CD8-positive, alpha-beta memory T cell (primary cell): ENCODE measurements around the gene CCDC91. TPM values are rescaled to one million over a fixed set of nuclear protein-coding genes. Genes with fewer than 3 reads are reported as not detected.

Source experiments
- CTCF ChIA-PET: fragments of 350-600 bp; sonication (Branson Sonifier 250); formaldehyde crosslinking; loops from one replicate; lab custom pipeline; 2021; ENCODE audit warnings: antibody characterized with exemption; lab: Charles Lee
- POLR2A ChIA-PET: fragments of 350-600 bp; sonication (Branson Sonifier 250); formaldehyde crosslinking; loops from one replicate; lab custom pipeline; 2021; ENCODE audit warnings: antibody characterized with exemption; lab: Charles Lee
- DNase-seq, 5 donors: peaks; one replicate each; pipeline versions ENCODE4 v3.0.0 to v3.0.0-alpha.2; 2020 to 2022; ENCODE audit warnings: mixed read lengths in 1 of 5
- H3K27ac ChIP-seq: one replicate; pipeline ENCODE4 v1.7.0; 2013; ENCODE audit warnings: low read depth, mild to moderate bottlenecking, low read length, moderate library complexity
- H3K27me3 ChIP-seq: 2 replicates; pipeline ENCODE4 v1.7.0; 2013; ENCODE audit warnings: low read length, mild to moderate bottlenecking; ENCODE audit not compliant: insufficient read depth, poor library complexity, severe bottlenecking
- H3K36me3 ChIP-seq: 2 replicates; pipeline ENCODE4 v1.7.0; 2013; ENCODE audit warnings: mild to moderate bottlenecking, low read length, moderate library complexity; ENCODE audit not compliant: insufficient read depth
- H3K4me1 ChIP-seq: 2 replicates; pipeline ENCODE4 v1.7.0; 2013; ENCODE audit warnings: mild to moderate bottlenecking, low read length, moderate library complexity; ENCODE audit not compliant: insufficient read depth
- H3K4me3 ChIP-seq: 2 replicates; pipeline ENCODE4 v1.7.0; 2013; ENCODE audit warnings: mild to moderate bottlenecking, low read length
- H3K9me3 ChIP-seq: 2 replicates; pipeline ENCODE4 v1.7.0; 2013; ENCODE audit warnings: mild to moderate bottlenecking, low read length
- H3K27ac Mint-ChIP-seq, 8 donors: one replicate each; pipeline ENCODE4 v1.8.0; 2020 to 2021; ENCODE audit warnings: mixed read lengths in 8 of 8, mild to moderate bottlenecking in 6 of 8, inconsistent platforms in 3 of 8, moderate library complexity in 3 of 8
- H3K27me3 Mint-ChIP-seq, 2 donors: one replicate each; pipeline ENCODE4 v1.8.0; 2020 to 2021; ENCODE audit warnings: mixed read lengths in 2 of 2, mild to moderate bottlenecking in 1 of 2, moderate library complexity in 1 of 2
- H3K36me3 Mint-ChIP-seq, 3 donors: one replicate each; pipeline ENCODE4 v1.8.0; 2020 to 2021; ENCODE audit warnings: mixed read lengths in 3 of 3, inconsistent platforms in 1 of 3, mild to moderate bottlenecking in 1 of 3
- H3K4me1 Mint-ChIP-seq, 3 donors: one replicate each; pipeline ENCODE4 v1.8.0; 2020 to 2021; ENCODE audit warnings: mixed read lengths in 3 of 3, inconsistent platforms in 1 of 3, mild to moderate bottlenecking in 1 of 3
- H3K4me3 Mint-ChIP-seq, 7 donors: one replicate each; pipeline ENCODE4 v1.8.0; 2020 to 2021; ENCODE audit warnings: mixed read lengths in 7 of 7, mild to moderate bottlenecking in 6 of 7, moderate library complexity in 4 of 7, inconsistent platforms in 2 of 7
- H3K9me3 Mint-ChIP-seq, 5 donors: one replicate each; pipeline ENCODE4 v1.8.0; 2020 to 2022; ENCODE audit warnings: mixed read lengths in 5 of 5, mild to moderate bottlenecking in 3 of 5, moderate library complexity in 2 of 5, inconsistent platforms in 1 of 5
- polyA plus RNA-seq: library from polyadenylated mRNA; unstranded; fragments of 300-500 nt; fragmentation: Illumina TruSeq; gene quantifications from one replicate; pipeline ENCODE4 v1.2.3, GENCODE V29; 2021
- total RNA-seq, 2 experiments: library from RNA; stranded (reverse); gene quantifications; one replicate each; pipeline ENCODE4 v1.2.3, GENCODE V29; 2021

Gene CCDC91
- total and polyA plus RNA-seq, 3 experiments from 2014 or later, result 20.3 to 64.1 (median 23.2) TPM

DNA sequence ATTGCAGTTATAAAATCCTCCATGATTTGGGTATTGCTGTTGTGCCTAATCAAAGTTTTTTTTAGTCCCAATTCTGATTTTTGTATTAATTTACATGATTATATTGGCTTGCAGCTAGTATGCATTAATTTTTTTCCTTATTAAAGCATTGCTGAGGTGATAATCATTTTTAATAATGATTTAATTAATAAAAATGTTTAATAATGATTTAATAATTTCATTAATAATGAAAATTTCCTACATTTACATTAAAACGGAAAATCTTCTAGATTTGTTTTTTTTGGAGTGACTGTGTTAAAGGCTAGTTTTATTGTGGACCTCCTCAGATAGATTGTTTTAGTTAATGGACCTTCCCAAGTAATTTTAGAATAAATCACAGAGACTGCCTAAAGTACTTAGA, 79.6 kb downstream of the CCDC91 start:
- no peak overlapping the region for H3K4me3 Mint-ChIP-seq
- ChIA-PET CTCF (no interaction called here), POLR2A (no interaction called here)
- H3K4me1 ChIP-seq, result no peaks in the 10 kb centered on the region
- H3K27ac ChIP-seq, result no peak overlapping the region
- no peaks in the 10 kb centered on the region for H3K9me3 ChIP-seq
- H3K4me3 ChIP-seq, result no peak overlapping the region
- H3K27me3 ChIP-seq, result no peaks in the 10 kb centered on the region
- H3K9me3 Mint-ChIP-seq, result peaks cover 10 to 23% (median 18%) of the 10 kb centered on the region in 5 donors
- H3K36me3 ChIP-seq, result peaks cover 17% of the 10 kb centered on the region
- no peak for DNase-seq
- H3K27ac Mint-ChIP-seq, result no peak overlapping the region
- peaks cover 20 to 53% (median 48%) of the 10 kb centered on the region in 3 donors for H3K36me3 Mint-ChIP-seq
- H3K4me1 Mint-ChIP-seq, result peaks cover 0 to 10% (median 0%) of the 10 kb centered on the region in 3 donors
- H3K27me3 Mint-ChIP-seq, result no peaks in the 10 kb centered on the region

DNA sequence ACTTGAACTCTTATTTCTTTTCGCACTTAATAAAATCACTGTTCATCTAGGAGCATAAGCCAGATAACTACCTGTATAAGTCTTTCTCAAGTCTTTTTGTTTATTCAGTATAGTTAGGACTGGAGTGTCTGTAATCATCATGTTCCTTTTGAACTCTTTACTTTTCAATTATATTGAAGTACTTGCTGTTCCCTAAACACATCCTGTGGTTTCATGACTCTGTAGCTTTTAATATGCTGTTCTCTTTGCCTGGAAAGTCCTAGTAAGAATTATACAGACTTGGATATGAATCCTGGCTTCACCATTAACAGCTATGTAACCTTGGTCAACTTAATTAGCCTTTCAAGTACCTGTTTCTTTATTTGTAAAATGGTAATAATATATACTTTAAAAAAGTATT, 88.2 kb downstream of the CCDC91 start:
- Histone ChIP-seq H3K27ac (no peak overlapping the region), H3K4me3 (no peak overlapping the region), H3K36me3 (no peaks in the 10 kb centered on the region), H3K4me1 (no peaks in the 10 kb centered on the region), H3K27me3 (no peaks in the 10 kb centered on the region), H3K9me3 (no peaks in the 10 kb centered on the region)
- peaks cover 0 to 14% (median 4%) of the 10 kb centered on the region in 5 donors for H3K9me3 Mint-ChIP-seq
- H3K4me3 Mint-ChIP-seq, result no peak overlapping the region
- ChIA-PET POLR2A (no interaction called here), CTCF (no interaction called here)
- DNase-seq, result no peak
- peaks cover 15 to 24% (median 16%) of the 10 kb centered on the region in 3 donors for H3K4me1 Mint-ChIP-seq
- no peak overlapping the region for H3K27ac Mint-ChIP-seq
- peaks cover 13 to 30% (median 27%) of the 10 kb centered on the region in 3 donors for H3K36me3 Mint-ChIP-seq
- no peaks in the 10 kb centered on the region for H3K27me3 Mint-ChIP-seq

DNA sequence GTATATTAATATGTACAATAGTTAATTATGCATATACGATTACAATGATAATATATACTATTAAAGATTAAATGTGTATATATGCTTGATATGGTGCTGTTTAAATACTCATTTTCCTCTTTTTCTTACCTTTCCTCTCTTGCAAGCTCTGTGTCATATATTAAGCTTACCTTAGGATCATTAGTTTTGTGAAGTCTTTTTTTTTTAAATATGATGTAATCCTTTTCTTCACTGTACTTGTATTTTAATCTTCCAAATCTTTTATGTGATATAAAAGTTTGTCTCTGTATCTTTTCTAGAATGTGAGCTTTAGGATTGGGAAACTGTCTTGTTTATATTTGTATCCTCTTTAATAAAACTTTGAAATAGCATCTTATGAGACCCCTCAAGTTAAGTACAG, 88.7 kb downstream of the CCDC91 start:
- Histone ChIP-seq H3K9me3 (no peaks in the 10 kb centered on the region), H3K36me3 (no peaks in the 10 kb centered on the region), H3K4me3 (no peak overlapping the region), H3K27me3 (no peaks in the 10 kb centered on the region), H3K27ac (no peak overlapping the region), H3K4me1 (no peaks in the 10 kb centered on the region)
- Mint-ChIP-seq H3K36me3 (peaks cover 16 to 32% (median 28%) of the 10 kb centered on the region in 3 donors), H3K4me1 (peaks cover 15 to 28% (median 19%) of the 10 kb centered on the region in 3 donors), H3K27ac (peak overlapping the region in 1 of 8 donors; percentile 59), H3K27me3 (no peaks in the 10 kb centered on the region), H3K4me3 (no peak overlapping the region), H3K9me3 (peaks cover 0 to 14% (median 3%) of the 10 kb centered on the region in 5 donors)
- DNase-seq, result no peak
- CTCF ChIA-PET, result no interaction called here
- POLR2A ChIA-PET, result no interaction called here

DNA sequence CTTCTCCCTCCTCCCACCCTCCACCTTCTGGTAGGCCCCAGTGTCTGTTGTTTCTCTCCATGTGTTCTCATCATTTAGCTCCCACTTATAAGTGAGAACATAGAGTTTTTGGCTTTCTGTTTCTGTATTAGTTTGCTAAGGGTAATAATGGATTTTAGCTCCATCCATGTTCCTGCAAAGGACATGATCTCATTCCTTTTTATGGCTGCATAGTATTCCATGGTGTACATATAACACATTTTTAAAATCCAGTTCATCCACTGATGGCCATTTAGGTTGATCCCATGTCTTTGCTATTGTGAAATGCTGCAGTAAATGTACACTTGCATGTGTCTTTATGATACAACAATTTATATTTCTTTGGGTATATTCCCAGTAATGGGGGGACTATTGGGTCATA, 96.1 kb downstream of the CCDC91 start:
- H3K36me3 Mint-ChIP-seq, result peaks cover 33 to 79% (median 72%) of the 10 kb centered on the region in 3 donors

DNA sequence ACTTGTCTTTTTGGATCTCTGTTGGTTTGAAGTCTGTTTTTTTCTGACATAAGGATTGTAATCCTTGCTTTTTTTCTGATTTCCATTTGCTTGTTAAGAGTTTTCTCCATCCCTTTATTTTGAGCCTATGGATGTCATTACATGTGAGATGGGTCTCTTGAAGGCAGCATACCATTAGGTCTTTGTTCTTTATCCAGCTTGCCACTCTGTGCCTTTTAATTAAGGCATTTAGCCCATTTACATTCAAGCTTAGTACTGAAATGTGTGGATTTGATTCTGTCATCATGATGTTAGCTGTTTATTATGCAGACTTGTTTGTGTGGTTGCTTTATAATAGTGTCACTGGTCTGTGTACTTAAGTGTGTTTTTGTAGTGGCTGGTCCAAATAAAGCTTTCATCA, 100.0 kb downstream of the CCDC91 start:
- POLR2A ChIA-PET, result no interaction called here
- Mint-ChIP-seq H3K4me1 (peaks cover 21 to 35% (median 26%) of the 10 kb centered on the region in 3 donors), H3K27me3 (no peaks in the 10 kb centered on the region), H3K9me3 (peaks cover 23 to 51% (median 40%) of the 10 kb centered on the region in 5 donors), H3K27ac (no peak overlapping the region), H3K4me3 (no peak overlapping the region), H3K36me3 (peaks cover 29 to 85% (median 77%) of the 10 kb centered on the region in 3 donors)
- Histone ChIP-seq H3K27ac (no peak overlapping the region), H3K9me3 (peaks cover 9% of the 10 kb centered on the region), H3K4me3 (no peak overlapping the region), H3K4me1 (no peaks in the 10 kb centered on the region), H3K36me3 (no peaks in the 10 kb centered on the region), H3K27me3 (no peaks in the 10 kb centered on the region)
- CTCF ChIA-PET, result no interaction called here
- DNase-seq, result no peak

More for the DNA sequence above, 96.1 kb downstream of the CCDC91 start:
- Mint-ChIP-seq H3K4me1 (peaks cover 15 to 28% (median 23%) of the 10 kb centered on the region in 3 donors), H3K4me3 (no peak overlapping the region), H3K27me3 (no peaks in the 10 kb centered on the region), H3K9me3 (peaks cover 32 to 48% (median 40%) of the 10 kb centered on the region in 5 donors), H3K27ac (no peak overlapping the region)
- ChIA-PET POLR2A (no interaction called here), CTCF (no interaction called here)
- no peaks in the 10 kb centered on the region for H3K36me3 ChIP-seq
- DNase-seq, result no peak
- H3K27ac ChIP-seq, result no peak overlapping the region
- peaks cover 9% of the 10 kb centered on the region for H3K9me3 ChIP-seq
- no peaks in the 10 kb centered on the region for H3K4me1 ChIP-seq
- H3K4me3 ChIP-seq, result no peak overlapping the region
- no peaks in the 10 kb centered on the region for H3K27me3 ChIP-seq

DNA sequence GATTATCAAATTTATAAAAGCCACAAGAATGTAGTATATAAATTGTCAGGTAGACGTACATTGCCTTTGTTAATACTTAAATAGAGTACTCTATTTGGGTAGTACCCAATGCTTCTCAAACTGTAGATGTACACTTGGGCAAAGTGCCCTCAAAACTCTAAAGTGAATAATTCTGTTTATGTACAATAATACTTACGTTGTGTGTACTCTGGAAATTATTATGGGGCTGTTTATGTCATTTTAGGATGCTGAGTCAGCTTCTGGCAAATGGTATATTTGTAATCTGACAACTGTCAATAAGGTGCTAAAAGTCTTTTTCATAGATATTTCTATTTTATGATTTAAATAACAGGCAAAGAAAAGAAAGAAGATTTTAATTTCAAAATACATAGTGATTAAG, 102.4 kb downstream of the CCDC91 start:
- Histone ChIP-seq H3K4me1 (no peaks in the 10 kb centered on the region), H3K4me3 (no peak overlapping the region), H3K27me3 (no peaks in the 10 kb centered on the region), H3K27ac (no peak overlapping the region), H3K36me3 (no peaks in the 10 kb centered on the region), H3K9me3 (peaks cover 9% of the 10 kb centered on the region)
- Mint-ChIP-seq H3K27ac (no peak overlapping the region), H3K36me3 (peaks cover 27 to 67% (median 63%) of the 10 kb centered on the region in 3 donors), H3K27me3 (no peaks in the 10 kb centered on the region), H3K4me1 (peaks cover 15 to 31% (median 16%) of the 10 kb centered on the region in 3 donors), H3K9me3 (peaks cover 15 to 41% (median 34%) of the 10 kb centered on the region in 5 donors), H3K4me3 (no peak overlapping the region)
- CTCF ChIA-PET, result no interaction called here
- no peak for DNase-seq
- POLR2A ChIA-PET, result no interaction called here

DNA sequence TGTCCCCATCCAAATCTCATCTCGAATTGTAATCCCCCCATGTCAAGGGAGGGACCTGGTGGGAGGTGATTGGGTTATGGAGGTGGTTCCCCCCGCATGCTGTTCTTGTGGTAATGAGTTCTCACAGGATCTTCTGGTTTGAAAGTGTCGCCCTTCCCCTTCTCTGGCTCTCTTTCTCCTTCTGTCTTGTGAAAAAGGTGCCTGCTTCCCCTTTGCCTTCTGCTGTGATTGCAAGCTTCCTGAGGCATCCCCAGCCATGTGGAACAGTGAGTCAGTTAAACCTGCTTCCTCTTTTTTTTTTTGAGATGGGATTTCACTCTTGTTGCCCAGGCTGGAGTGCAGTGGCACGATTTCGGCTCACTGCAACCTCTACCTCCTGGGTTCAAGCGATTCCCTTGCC, 104.0 kb downstream of the CCDC91 start:
- Mint-ChIP-seq H3K27me3 (no peaks in the 10 kb centered on the region), H3K9me3 (peaks cover 7 to 25% (median 20%) of the 10 kb centered on the region in 5 donors), H3K27ac (no peak overlapping the region), H3K4me1 (peaks cover 12 to 29% (median 15%) of the 10 kb centered on the region in 3 donors), H3K36me3 (peaks cover 27 to 51% (median 50%) of the 10 kb centered on the region in 3 donors), H3K4me3 (no peak overlapping the region)
- no peak overlapping the region for H3K4me3 ChIP-seq
- H3K27me3 ChIP-seq, result no peaks in the 10 kb centered on the region
- H3K4me1 ChIP-seq, result no peaks in the 10 kb centered on the region
- no peak for DNase-seq
- peaks cover 9% of the 10 kb centered on the region for H3K9me3 ChIP-seq
- H3K27ac ChIP-seq, result no peak overlapping the region
- ChIA-PET POLR2A (no interaction called here), CTCF (no interaction called here)
- no peaks in the 10 kb centered on the region for H3K36me3 ChIP-seq

DNA sequence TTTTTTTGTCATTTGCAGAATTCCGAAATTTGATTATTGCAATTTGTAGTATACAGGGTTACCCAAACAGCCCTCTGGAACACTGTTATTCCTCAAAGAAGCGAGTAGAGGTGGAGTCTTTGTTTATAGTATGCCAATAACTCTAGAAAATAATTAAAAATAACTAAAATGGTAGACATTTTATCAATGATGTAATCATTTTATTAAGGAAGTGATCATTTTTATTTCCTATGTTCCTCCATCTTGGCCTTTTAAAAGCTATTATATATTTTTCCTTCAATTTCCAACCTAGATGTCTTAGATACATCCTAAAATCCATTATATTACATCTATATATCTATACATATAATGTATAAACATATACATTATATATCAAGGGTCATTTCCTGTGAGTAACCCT, 106.0 kb downstream of the CCDC91 start:
- POLR2A ChIA-PET, result no interaction called here
- H3K4me1 ChIP-seq, result no peaks in the 10 kb centered on the region
- H3K27me3 ChIP-seq, result no peaks in the 10 kb centered on the region
- peaks cover 15 to 29% (median 21%) of the 10 kb centered on the region in 3 donors for H3K4me1 Mint-ChIP-seq
- H3K27ac ChIP-seq, result no peak overlapping the region
- no peak overlapping the region for H3K4me3 ChIP-seq
- H3K27ac Mint-ChIP-seq, result no peak overlapping the region
- H3K4me3 Mint-ChIP-seq, result no peak overlapping the region
- peaks cover 0 to 8% (median 5%) of the 10 kb centered on the region in 5 donors for H3K9me3 Mint-ChIP-seq
- no peaks in the 10 kb centered on the region for H3K9me3 ChIP-seq
- peaks cover 19 to 38% (median 33%) of the 10 kb centered on the region in 3 donors for H3K36me3 Mint-ChIP-seq
- no peak for DNase-seq
- CTCF ChIA-PET, result no interaction called here
- H3K36me3 ChIP-seq, result no peaks in the 10 kb centered on the region
- H3K27me3 Mint-ChIP-seq, result no peaks in the 10 kb centered on the region
